SU-DHL-6 (cell line): ENCODE data around the gene HK2.

Experiments used
- CTCF ChIP-seq: fragments of 200-600 bp; sonication (generic); IDR thresholded peaks from one replicate; pipeline ENCODE4 v1.5.1; 2017; ENCODE audit warnings: antibody characterized with exemption, mild to moderate bottlenecking, low read length, moderate library complexity; ENCODE audit not compliant: insufficient read depth, poor library complexity, severe bottlenecking
- EZH2phosphoT487 ChIP-seq: fragments of 200-600 bp; sonication (generic), shearing (Covaris generic); conservative IDR thresholded peaks from 2 replicates; pipeline ENCODE4 v1.6.1; 2018; ENCODE audit warnings: mild to moderate bottlenecking, antibody characterized with exemption, low read length, moderate library complexity, mixed read lengths

- no peak for TF ChIP-seq CTCF
- no peak for TF ChIP-seq EZH2phosphoT487
Measured at GRCh38 chr2:74815941-74816340, 18.0 kb upstream of the HK2 start.
